AG09319 (cell line): ENCODE results near the gene OST4.

ENCODE experiments used
- DNase-seq: peaks from one replicate; pipeline ENCODE4 v3.0.0-alpha.2; 2010; ENCODE audit warnings: low read depth; ENCODE audit errors: extremely low read depth
- CTCF ChIP-seq: IDR thresholded peaks from 2 replicates; pipeline ENCODE4 v1.5.1; 2011; ENCODE audit warnings: low read depth, mild to moderate bottlenecking, inconsistent platforms, low read length, moderate library complexity

OST4 gene

GRCh38 chr2:27065128-27065527 lies 6.3 kb downstream of the OST4 start:
- DNase-seq = no peak
- TF ChIP-seq CTCF = no peak

- no peak for TF ChIP-seq CTCF
- no peak for DNase-seq
Measured at GRCh38 chr2:27060323-27060722, 11.1 kb downstream of the OST4 start.

- no peak for TF ChIP-seq CTCF
- no peak for DNase-seq
Measured at GRCh38 chr2:27059141-27059820, 12.2 kb downstream of the OST4 start.

- no peak for DNase-seq
- TF ChIP-seq CTCF = no peak
Measured at GRCh38 chr2:27058210-27058609, 13.2 kb downstream of the OST4 start.

GRCh38 chr2:27057184-27057583 lies 14.3 kb downstream of the OST4 start:
- no peak for TF ChIP-seq CTCF
- no peak for DNase-seq

GRCh38 chr2:27054721-27055120 lies 16.7 kb downstream of the OST4 start:
- no peak for DNase-seq
- no peak for TF ChIP-seq CTCF

GRCh38 chr2:27053776-27054175 lies 17.7 kb downstream of the OST4 start:
- no peak for DNase-seq
- no peak for TF ChIP-seq CTCF
